Subcutaneous adipose tissue (tissue), 4 donors: ENCODE data around the gene OSBPL9. TPM values are rescaled to one million over a fixed set of nuclear protein-coding genes. Genes with fewer than 3 reads are reported as not detected.

Experiments used
- CTCF ChIP-seq: fragments of 450-650 bp; IDR thresholded peaks from one replicate; pipeline ENCODE4 v1.5.1; 2016; ENCODE audit warnings: low read depth, mild to moderate bottlenecking, control low read depth, antibody characterized with exemption, moderate library complexity
- total RNA-seq, 4 donors: library from RNA; depleted of rRNA; stranded (reverse); fragments of >200 nt; gene quantifications; one replicate each; pipeline ENCODE4 v1.1.0, GENCODE V29; 2016

Gene OSBPL9
- total RNA-seq, 4 donors from 2014 or later, result 75.2 to 197 (median 96.6) TPM

GRCh38 chr1:51776408-51776807 lies 159.5 kb downstream of the OSBPL9 start:
- no peak for TF ChIP-seq CTCF

GRCh38 chr1:51780927-51781326 lies 164.0 kb downstream of the OSBPL9 start:
- TF ChIP-seq CTCF, result no peak

GRCh38 chr1:51784997-51785421 lies 168.1 kb downstream of the OSBPL9 start:
- no peak for TF ChIP-seq CTCF

- TF ChIP-seq CTCF, result no peak
Observed at GRCh38 chr1:51788938-51789337, 172.0 kb downstream of the OSBPL9 start.

- TF ChIP-seq CTCF, result no peak
Observed at GRCh38 chr1:51789342-51789741, 172.4 kb downstream of the OSBPL9 start.

- no peak for TF ChIP-seq CTCF
Observed at GRCh38 chr1:51790385-51790784, 173.5 kb downstream of the OSBPL9 start.

GRCh38 chr1:51791888-51792287 lies 175.0 kb downstream of the OSBPL9 start:
- TF ChIP-seq CTCF, result no peak
